Endodermal cell (in vitro differentiated cells): ENCODE data around the gene SFSWAP. TPM values are rescaled to one million over a fixed set of nuclear protein-coding genes. Genes with fewer than 3 reads are reported as not detected.

Source experiments
- DNase-seq: peaks from one replicate; pipeline ENCODE4 v3.0.0-alpha.2; 2017
- H3K27ac ChIP-seq: 2 replicates; pipeline ENCODE4 v1.5.1; 2013; ENCODE audit warnings: mild to moderate bottlenecking, low read depth, low read length, moderate library complexity
- H3K27me3 ChIP-seq: 2 replicates; pipeline ENCODE4 v1.6.1; 2013; ENCODE audit warnings: mild to moderate bottlenecking, low read length, moderate library complexity; ENCODE audit not compliant: insufficient read depth, control insufficient read depth, poor library complexity, severe bottlenecking
- H3K36me3 ChIP-seq: 2 replicates; pipeline ENCODE4 v1.7.0; 2013; ENCODE audit warnings: mild to moderate bottlenecking, low read length, moderate library complexity; ENCODE audit not compliant: control insufficient read depth, insufficient read depth
- H3K4me1 ChIP-seq: one replicate; pipeline ENCODE4 v1.7.0; 2013; ENCODE audit warnings: low read length; ENCODE audit not compliant: control insufficient read depth, insufficient read depth
- H3K4me3 ChIP-seq: 2 replicates; pipeline ENCODE4 v1.5.1; 2013; ENCODE audit warnings: mild to moderate bottlenecking, low read length, moderate library complexity
- H3K9ac ChIP-seq: 2 replicates; pipeline ENCODE4 v1.6.1; 2013; ENCODE audit warnings: mild to moderate bottlenecking, low read length, moderate library complexity; ENCODE audit not compliant: poor library complexity, severe bottlenecking; ENCODE audit errors: extremely low read depth
- H3K9me3 ChIP-seq: 2 replicates; pipeline ENCODE4 v1.6.1; 2013; ENCODE audit warnings: mild to moderate bottlenecking, low read length, moderate library complexity; ENCODE audit not compliant: control insufficient read depth
- H3K27ac Mint-ChIP-seq: 2 replicates; pipeline ENCODE4 v1.8.0; 2020; ENCODE audit warnings: mixed read lengths
- H3K27me3 Mint-ChIP-seq: 2 replicates; pipeline ENCODE4 v1.8.0; 2021; ENCODE audit warnings: mild to moderate bottlenecking, mixed read lengths; ENCODE audit not compliant: insufficient read depth
- H3K36me3 Mint-ChIP-seq: 2 replicates; pipeline ENCODE4 v1.8.0; 2020; ENCODE audit warnings: low read depth, mixed read lengths
- H3K4me1 Mint-ChIP-seq: 2 replicates; pipeline ENCODE4 v1.8.0; 2020; ENCODE audit warnings: mixed read lengths
- H3K4me3 Mint-ChIP-seq: 2 replicates; pipeline ENCODE4 v1.8.0; 2020; ENCODE audit warnings: mild to moderate bottlenecking, moderate library complexity, mixed read lengths
- H3K9me3 Mint-ChIP-seq: 2 replicates; pipeline ENCODE4 v1.8.0; 2020; ENCODE audit warnings: mild to moderate bottlenecking, mixed read lengths
- CTCF ChIP-seq: fragments of 200-600 bp; sonication (generic); conservative IDR thresholded peaks from 2 replicates; pipeline ENCODE4 v1.5.0; 2021; ENCODE audit warnings: antibody characterized with exemption, mild to moderate bottlenecking
- WGBS, 2 experiments: methylation state at CpG; one replicate each; pipeline versions ENCODE4 v1.1.5 to v1.1.7; 2013; ENCODE audit warnings: missing lambda C conversion rate in 2 of 2, mixed read lengths in 1 of 2; ENCODE audit not compliant: insufficient coverage in 1 of 2, insufficient read length in 1 of 2; 5-methylcytosine and 5-hydroxymethylcytosine counted together
- total RNA-seq, 2 donors: library from RNA; stranded (reverse); fragmentation: NEBNext Ultra II Directional in 1 of 2; extraction: Animal tissue kit (Norgen Biotek cat#: 25700) in 1 of 2; gene quantifications; 2 replicates in 1 of 2; 3 replicates in 1 of 2; pipeline ENCODE4 v1.2.1, GENCODE V29; 2021

SFSWAP gene
- total RNA-seq, 2 donors from 2014 or later, result 50.0 to 52.3 TPM

GRCh38 chr12:131683266-131684014 lies 27.4 kb upstream of the SFSWAP start:
- TF ChIP-seq CTCF, result no peak
- H3K27me3 Mint-ChIP-seq, result peaks cover 10% of the 10 kb centered on the region
- no peak overlapping the region for H3K27ac Mint-ChIP-seq
- Histone ChIP-seq H3K9me3 (no peaks in the 10 kb centered on the region), H3K27ac (no peak overlapping the region), H3K4me3 (no peak overlapping the region), H3K9ac (no peak overlapping the region), H3K27me3 (peaks cover 4% of the 10 kb centered on the region), H3K36me3 (no peaks in the 10 kb centered on the region), H3K4me1 (no peaks in the 10 kb centered on the region)
- peaks cover 5% of the 10 kb centered on the region for H3K9me3 Mint-ChIP-seq
- H3K36me3 Mint-ChIP-seq, result no peaks in the 10 kb centered on the region
- H3K4me3 Mint-ChIP-seq, result no peak overlapping the region
- DNase-seq, result peak; percentile 52
- WGBS, 2 experiments, result 86 to 89% methylated on average over 9 to 17 of the region's 17 CpGs
- peaks cover 14% of the 10 kb centered on the region for H3K4me1 Mint-ChIP-seq

GRCh38 chr12:131684015-131684725 lies 26.7 kb upstream of the SFSWAP start:
- Histone ChIP-seq H3K27ac (no peak overlapping the region), H3K36me3 (no peaks in the 10 kb centered on the region), H3K4me1 (no peaks in the 10 kb centered on the region), H3K9ac (no peak overlapping the region), H3K9me3 (no peaks in the 10 kb centered on the region), H3K4me3 (no peak overlapping the region), H3K27me3 (peaks cover 4% of the 10 kb centered on the region)
- Mint-ChIP-seq H3K27me3 (peaks cover 8% of the 10 kb centered on the region), H3K4me1 (peaks cover 14% of the 10 kb centered on the region), H3K36me3 (no peaks in the 10 kb centered on the region), H3K4me3 (no peak overlapping the region), H3K27ac (no peak overlapping the region), H3K9me3 (peaks cover 5% of the 10 kb centered on the region)
- WGBS, 2 experiments, result 86 to 88% methylated on average over 17 to 26 of the region's 26 CpGs
- no peak for TF ChIP-seq CTCF
- DNase-seq, result peak; percentile 50

GRCh38 chr12:131687346-131688125 lies 23.4 kb upstream of the SFSWAP start:
- no peak overlapping the region for H3K27ac Mint-ChIP-seq
- peak; percentile 49 for DNase-seq
- no peak overlapping the region for H3K4me3 Mint-ChIP-seq
- Histone ChIP-seq H3K27ac (no peak overlapping the region), H3K9me3 (no peaks in the 10 kb centered on the region), H3K36me3 (no peaks in the 10 kb centered on the region), H3K4me3 (no peak overlapping the region), H3K4me1 (no peaks in the 10 kb centered on the region), H3K27me3 (no peaks in the 10 kb centered on the region), H3K9ac (no peak overlapping the region)
- 72 to 77% methylated on average over 10 to 15 of the region's 15 CpGs for whole genome bisulfite sequencing, 2 experiments
- no peak for TF ChIP-seq CTCF
- peaks cover 3% of the 10 kb centered on the region for H3K27me3 Mint-ChIP-seq
- no peaks in the 10 kb centered on the region for H3K36me3 Mint-ChIP-seq
- H3K4me1 Mint-ChIP-seq, result peaks cover 2% of the 10 kb centered on the region
- peaks cover 5% of the 10 kb centered on the region for H3K9me3 Mint-ChIP-seq
